GM12892 (cell line): Measurements from ENCODE around the gene FBH1.

Source experiments
- POLR2A ChIP-seq: IDR thresholded peaks from 2 replicates; pipeline ENCODE4 v1.6.1; 2011; ENCODE audit warnings: low read depth, low read length, control low read depth
- TAF1 ChIP-seq: IDR thresholded peaks from 2 replicates; pipeline ENCODE4 v1.6.1; 2011; ENCODE audit warnings: low read depth, mild to moderate bottlenecking, control low read depth, low read length, borderline replicate concordance

- no peak for TF ChIP-seq POLR2A
- TF ChIP-seq TAF1 = no peak
Observed at GRCh38 chr10:5911670-5912069, 21.6 kb downstream of the FBH1 start.
